HepG2 (cell line): ENCODE measurements around the gene LDLRAD4. TPM values are rescaled to one million over a fixed set of nuclear protein-coding genes. Genes with fewer than 3 reads are reported as not detected.

ENCODE experiments used
- ARNT ChIP-seq: fragments of 450-650 bp; IDR thresholded peaks from 2 replicates; pipeline ENCODE4 v1.6.1; 2017
- KLF15 ChIP-seq: sonication (generic); formaldehyde crosslinking; IDR thresholded peaks from 2 replicates; pipeline ENCODE4 v1.8.1; 2023; ENCODE audit warnings: borderline replicate concordance, mild to moderate bottlenecking, inconsistent platforms, missing genetic modification reagents, mixed read lengths
- KMT2B ChIP-seq: IDR thresholded peaks from 2 replicates; pipeline ENCODE4 v1.6.1; 2016; ENCODE audit warnings: missing genetic modification reagents, missing compliant biosample characterization
- MTF1 ChIP-seq: sonication (generic); formaldehyde crosslinking; IDR thresholded peaks from 2 replicates; pipeline ENCODE4 v1.5.0; 2020; ENCODE audit warnings: missing genetic modification reagents
- NCOA2 ChIP-seq: sonication (generic); formaldehyde crosslinking; IDR thresholded peaks from 2 replicates; pipeline ENCODE4 v1.8.0; 2022; ENCODE audit warnings: inconsistent platforms
- NFKB2 ChIP-seq: sonication (generic); formaldehyde crosslinking; IDR thresholded peaks from 2 replicates; pipeline ENCODE4 v1.4.0; 2020; ENCODE audit warnings: missing genetic modification reagents, borderline replicate concordance
- NPAS2 ChIP-seq: sonication (generic); formaldehyde crosslinking; IDR thresholded peaks from 2 replicates; pipeline ENCODE4 v1.8.0; 2022; ENCODE audit warnings: mild to moderate bottlenecking, missing genetic modification reagents, borderline replicate concordance
- NR1H2 ChIP-seq: sonication (generic); formaldehyde crosslinking; IDR thresholded peaks from 2 replicates; pipeline ENCODE4 v1.8.1; 2022; ENCODE audit warnings: low read depth, missing genetic modification reagents, borderline replicate concordance
- NR2F1 ChIP-seq, 2 experiments: fragments of 450-650 bp in 1 of 2; formaldehyde crosslinking in 1 of 2; IDR thresholded peaks; 2 replicates each; pipeline versions ENCODE4 v1.5.0 to v1.6.1; 2016 to 2020; ENCODE audit warnings: mild to moderate bottlenecking in 1 of 2, missing compliant biosample characterization in 1 of 2, missing genetic modification reagents in 1 of 2, moderate library complexity in 1 of 2
- NR2F6 ChIP-seq, 2 experiments: IDR thresholded peaks; 2 replicates each; pipeline ENCODE4 v1.6.1; 2016; ENCODE audit warnings: antibody characterized with exemption in 1 of 2, mild to moderate bottlenecking in 1 of 2
- RAD21 ChIP-seq: fragments of 450-650 bp; formaldehyde crosslinking; IDR thresholded peaks from 2 replicates; pipeline ENCODE4 v1.5.0; 2020; ENCODE audit warnings: mild to moderate bottlenecking
- SMAD3 ChIP-seq: sonication (generic); formaldehyde crosslinking; IDR thresholded peaks from 2 replicates; pipeline ENCODE4 v1.4.0; 2020; ENCODE audit warnings: missing genetic modification reagents
- SPEN ChIP-seq: sonication (generic); formaldehyde crosslinking; IDR thresholded peaks from 2 replicates; pipeline ENCODE4 v1.5.1; 2020; ENCODE audit warnings: low read depth, mild to moderate bottlenecking, missing genetic modification reagents
- TAF1 ChIP-seq: sonication (generic); formaldehyde crosslinking; IDR thresholded peaks from 2 replicates; pipeline ENCODE4 v1.4.0; 2020; ENCODE audit warnings: missing genetic modification reagents
- TBX3 ChIP-seq: fragments of 450-650 bp; IDR thresholded peaks from 2 replicates; pipeline ENCODE4 v1.6.1; 2017; ENCODE audit warnings: antibody characterized with exemption, mild to moderate bottlenecking, inconsistent platforms, borderline replicate concordance
- ZC3H4 ChIP-seq: sonication (generic); formaldehyde crosslinking; IDR thresholded peaks from 2 replicates; pipeline ENCODE4 v1.4.0; 2020; ENCODE audit warnings: missing genetic modification reagents, borderline replicate concordance
- ZFP62 ChIP-seq: sonication (generic); formaldehyde crosslinking; IDR thresholded peaks from 2 replicates; pipeline ENCODE4 v1.4.0; 2020; ENCODE audit warnings: missing genetic modification reagents
- ZNF333 ChIP-seq: sonication (generic); formaldehyde crosslinking; IDR thresholded peaks from 2 replicates; pipeline ENCODE4 v1.4.0; 2020; ENCODE audit warnings: mild to moderate bottlenecking, missing genetic modification reagents, borderline replicate concordance
- ZNF446 ChIP-seq: sonication (generic); formaldehyde crosslinking; IDR thresholded peaks from 2 replicates; pipeline ENCODE4 v1.5.0; 2020; ENCODE audit warnings: mild to moderate bottlenecking, missing genetic modification reagents
- ZNF496 ChIP-seq: sonication (generic); formaldehyde crosslinking; IDR thresholded peaks from 2 replicates; pipeline ENCODE4 v1.8.1; 2023; ENCODE audit warnings: mild to moderate bottlenecking, moderate library complexity, missing genetic modification reagents; ENCODE audit not compliant: insufficient replicate concordance
- ZNF552 ChIP-seq: sonication (generic); formaldehyde crosslinking; IDR thresholded peaks from 2 replicates; pipeline ENCODE4 v1.9.0; 2022; ENCODE audit warnings: missing genetic modification reagents, mild to moderate bottlenecking, borderline replicate concordance
- ZNF724P ChIP-seq: sonication (generic); formaldehyde crosslinking; IDR thresholded peaks from 2 replicates; pipeline ENCODE4 v1.8.0; 2022; ENCODE audit warnings: missing genetic modification reagents, borderline replicate concordance
- ZNF747 ChIP-seq: sonication (generic); formaldehyde crosslinking; IDR thresholded peaks from 2 replicates; pipeline ENCODE4 v1.8.1; 2023; ENCODE audit warnings: missing genetic modification reagents, mild to moderate bottlenecking, borderline replicate concordance
- ZNF841 ChIP-seq: sonication (generic); formaldehyde crosslinking; IDR thresholded peaks from 2 replicates; pipeline ENCODE4 v1.8.1; 2023; ENCODE audit warnings: missing genetic modification reagents, borderline replicate concordance
- ZSCAN21 ChIP-seq: sonication (generic); formaldehyde crosslinking; IDR thresholded peaks from 2 replicates; pipeline ENCODE4 v1.8.0; 2022; ENCODE audit warnings: mild to moderate bottlenecking, missing genetic modification reagents, moderate library complexity, borderline replicate concordance
- polyA plus RNA-seq, 8 experiments: library from polyadenylated mRNA; depleted of rRNA in 3 of 8; stranded (reverse) in 7 of 8; unstranded in 1 of 8; fragments of >200 nt; fragmentation: Illumina TruSeq in 4 of 8; extraction: Trizol in 4 of 8; gene quantifications; 2 replicates each; pipeline versions ENCODE4 v1.2.1 to v1.2.3, GENCODE V29; 2011 to 2016; ENCODE audit warnings: low read depth in 4 of 8, missing spikeins in 1 of 8, mixed read lengths in 1 of 8; ENCODE audit not compliant: insufficient read depth in 1 of 8
- total RNA-seq, 5 experiments: library from RNA; depleted of rRNA; stranded (reverse); fragments of >200 nt; fragmentation: Illumina TruSeq; extraction: Trizol; gene quantifications; 2 replicates each; pipeline ENCODE4 v1.2.3, GENCODE V29; 2016; ENCODE audit warnings: low read depth in 1 of 5
- TF ChIP-seq, protein P1 (sequence below): sonication (generic); formaldehyde crosslinking; IDR thresholded peaks from 2 replicates; pipeline ENCODE4 v1.8.0; 2022; ENCODE audit warnings: low read depth, missing genetic modification reagents
- TF ChIP-seq, protein P2 (sequence below): sonication (generic); formaldehyde crosslinking; IDR thresholded peaks from 2 replicates; pipeline ENCODE4 v1.5.0; 2020; ENCODE audit warnings: missing genetic modification reagents
- TF ChIP-seq, protein P3 (sequence below): IDR thresholded peaks from 2 replicates; pipeline ENCODE4 v1.6.1; 2018; ENCODE audit warnings: missing genetic modification reagents
- TF ChIP-seq, protein P4 (sequence below): sonication (generic); formaldehyde crosslinking; IDR thresholded peaks from 2 replicates; pipeline ENCODE4 v1.5.0; 2020; ENCODE audit warnings: mild to moderate bottlenecking, low read depth, missing genetic modification reagents, borderline replicate concordance

LDLRAD4 gene
- total and polyA plus RNA-seq, 2 of the 13 experiments (the other 11 are each of a cell fraction or from before 2014, with no cell fraction given), result 13.6 to 20.9 TPM

DNA sequence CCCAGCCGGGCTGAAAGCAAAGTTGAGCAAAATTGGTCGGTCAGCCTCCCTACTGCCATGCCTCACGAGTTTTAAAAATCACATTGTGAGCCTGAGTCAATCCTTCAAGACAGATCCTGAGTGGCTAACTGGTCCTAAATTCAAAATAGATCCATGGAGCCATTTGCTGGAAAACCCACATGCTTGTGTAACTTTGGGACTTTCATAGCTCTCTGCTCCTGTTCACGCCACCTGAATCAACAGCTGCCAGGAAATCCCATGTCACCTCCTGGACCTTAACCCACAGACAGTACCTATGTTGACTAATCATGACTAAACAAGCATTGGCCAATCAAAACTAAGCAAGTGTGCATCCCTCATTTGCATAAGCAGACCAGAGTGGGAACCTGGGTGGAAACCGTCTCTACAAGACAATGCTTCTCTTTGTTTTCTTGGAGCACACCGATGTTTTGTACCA, 42.8 kb upstream of the LDLRAD4 start (continued):
- TF ChIP-seq ZNF552 (CRISPR knock-in tag) (no peak), ZNF333 (CRISPR knock-in tag) (no peak), SMAD3 (peak; percentile 86; the same call in 1 of the 2 replicates), TAF1 (peak; percentile 32; the same call in 1 of the 2 replicates), TBX3 (peak; percentile 80), SPEN (peak; percentile 25; the same call in 1 of the 2 replicates), ZSCAN21 (no peak), NR2F1 (CRISPR knock-in tag; IDR thresholded peaks at IDR 0.05) (no peak; a peak in 1 of 4 replicates), NCOA2 (CRISPR knock-in tag) (peak; percentile 89), ZC3H4 (CRISPR knock-in tag) (no peak), NR2F6 (IDR thresholded peaks at IDR 0.05) (peak; percentile 63), NR2F6 (CRISPR knock-in tag; IDR thresholded peaks at IDR 0.05) (peak; percentile 67; the same call in 1 of the 2 replicates), ZFP62 (CRISPR knock-in tag) (no peak), NPAS2 (no peak), RAD21 (CRISPR knock-in tag) (no peak), ARNT (no peak), ZNF841 (CRISPR knock-in tag) (no peak), ZNF724P (CRISPR knock-in tag) (no peak), ZNF496 (no peak), ZNF446 (no peak), KMT2B (CRISPR knock-in tag) (no peak), NFKB2 (CRISPR knock-in tag) (no peak), MTF1 (no peak), ZNF747 (CRISPR knock-in tag) (no peak), NR1H2 (CRISPR knock-in tag) (no peak), KLF15 (no peak)
- TF ChIP-seq, protein P1, sequence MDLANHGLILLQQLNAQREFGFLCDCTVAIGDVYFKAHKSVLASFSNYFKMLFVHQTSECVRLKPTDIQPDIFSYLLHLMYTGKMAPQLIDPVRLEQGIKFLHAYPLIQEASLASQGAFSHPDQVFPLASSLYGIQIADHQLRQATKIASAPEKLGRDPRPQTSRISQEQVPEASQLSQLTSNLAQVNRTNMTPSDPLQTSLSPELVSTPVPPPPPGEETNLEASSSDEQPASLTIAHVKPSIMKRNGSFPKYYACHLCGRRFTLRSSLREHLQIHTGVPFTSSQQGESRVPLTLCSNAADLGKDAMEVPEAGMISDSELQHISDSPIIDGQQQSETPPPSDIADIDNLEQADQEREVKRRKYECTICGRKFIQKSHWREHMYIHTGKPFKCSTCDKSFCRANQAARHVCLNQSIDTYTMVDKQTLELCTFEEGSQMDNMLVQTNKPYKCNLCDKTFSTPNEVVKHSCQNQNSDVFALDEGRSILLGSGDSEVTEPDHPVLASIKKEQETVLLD (CRISPR knock-in tag), result no peak
- TF ChIP-seq, protein P2, sequence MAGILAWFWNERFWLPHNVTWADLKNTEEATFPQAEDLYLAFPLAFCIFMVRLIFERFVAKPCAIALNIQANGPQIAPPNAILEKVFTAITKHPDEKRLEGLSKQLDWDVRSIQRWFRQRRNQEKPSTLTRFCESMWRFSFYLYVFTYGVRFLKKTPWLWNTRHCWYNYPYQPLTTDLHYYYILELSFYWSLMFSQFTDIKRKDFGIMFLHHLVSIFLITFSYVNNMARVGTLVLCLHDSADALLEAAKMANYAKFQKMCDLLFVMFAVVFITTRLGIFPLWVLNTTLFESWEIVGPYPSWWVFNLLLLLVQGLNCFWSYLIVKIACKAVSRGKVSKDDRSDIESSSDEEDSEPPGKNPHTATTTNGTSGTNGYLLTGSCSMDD (CRISPR knock-in tag), result no peak
- TF ChIP-seq, protein P3, sequence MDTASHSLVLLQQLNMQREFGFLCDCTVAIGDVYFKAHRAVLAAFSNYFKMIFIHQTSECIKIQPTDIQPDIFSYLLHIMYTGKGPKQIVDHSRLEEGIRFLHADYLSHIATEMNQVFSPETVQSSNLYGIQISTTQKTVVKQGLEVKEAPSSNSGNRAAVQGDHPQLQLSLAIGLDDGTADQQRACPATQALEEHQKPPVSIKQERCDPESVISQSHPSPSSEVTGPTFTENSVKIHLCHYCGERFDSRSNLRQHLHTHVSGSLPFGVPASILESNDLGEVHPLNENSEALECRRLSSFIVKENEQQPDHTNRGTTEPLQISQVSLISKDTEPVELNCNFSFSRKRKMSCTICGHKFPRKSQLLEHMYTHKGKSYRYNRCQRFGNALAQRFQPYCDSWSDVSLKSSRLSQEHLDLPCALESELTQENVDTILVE (CRISPR knock-in tag), result peak; percentile 33; the same call in 1 of the 2 replicates
- TF ChIP-seq, protein P4, sequence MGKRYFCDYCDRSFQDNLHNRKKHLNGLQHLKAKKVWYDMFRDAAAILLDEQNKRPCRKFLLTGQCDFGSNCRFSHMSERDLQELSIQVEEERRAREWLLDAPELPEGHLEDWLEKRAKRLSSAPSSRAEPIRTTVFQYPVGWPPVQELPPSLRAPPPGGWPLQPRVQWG (CRISPR knock-in tag), result no peak
